HG03378 (cell line): ENCODE measurements around the gene TSPAN14.

Experiments
- ATAC-seq: cut with Tn5 transposase; IDR thresholded peaks from one replicate; pipeline ENCODE4 v1.9.1; 2021; ENCODE audit warnings: mild to moderate bottlenecking, moderate library complexity; ENCODE audit not compliant: unreplicated experiment

TSPAN14 gene

DNA sequence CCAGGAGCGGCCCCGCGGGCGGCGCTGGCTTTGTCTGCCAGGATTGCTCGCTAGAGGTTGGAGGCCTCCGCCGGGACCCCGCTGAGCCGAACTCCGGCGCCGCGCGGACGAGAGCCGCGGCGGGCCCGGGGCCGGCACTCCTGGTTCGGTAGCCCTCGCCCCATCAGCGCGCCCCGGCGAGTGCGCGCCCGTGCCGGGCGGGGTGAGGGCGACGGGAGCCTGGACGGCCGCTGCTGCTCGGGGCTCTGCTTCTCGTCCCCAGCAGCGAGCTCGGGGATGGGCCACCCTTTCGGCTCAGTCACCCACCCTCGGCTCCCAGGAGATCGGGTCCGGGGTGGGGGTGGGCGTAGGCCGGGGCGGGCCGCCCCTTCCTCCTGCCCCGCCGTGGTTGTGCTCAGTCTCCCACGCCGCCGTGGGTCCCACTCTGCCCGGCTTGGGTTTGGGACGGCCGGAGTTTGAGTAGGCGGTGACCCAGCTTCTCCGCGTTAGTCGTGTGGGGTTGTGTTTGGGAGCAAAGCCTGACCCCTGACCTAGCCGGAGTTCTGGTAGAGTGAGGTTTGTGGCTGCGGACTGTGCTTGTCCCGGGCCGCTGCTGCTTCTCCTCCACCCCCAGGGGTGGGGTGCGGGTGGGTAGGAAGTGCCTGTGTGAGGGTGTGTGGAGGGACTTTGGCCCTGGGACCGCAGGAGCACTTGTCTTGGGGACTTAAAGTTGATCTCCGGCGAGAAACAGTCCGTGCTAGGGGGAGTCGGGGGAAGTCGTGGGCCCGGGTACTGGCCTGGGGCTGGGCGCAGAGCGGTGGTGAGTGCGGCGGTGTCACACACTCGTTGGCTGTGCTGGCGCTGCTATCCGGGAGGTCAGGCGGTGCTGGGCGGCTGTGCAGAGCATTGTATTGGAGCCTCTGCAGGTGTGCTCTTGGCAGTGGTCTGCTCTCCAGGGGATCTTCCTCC is 677 bp downstream of the TSPAN14 start:
- peak; percentile 6 for ATAC-seq

DNA sequence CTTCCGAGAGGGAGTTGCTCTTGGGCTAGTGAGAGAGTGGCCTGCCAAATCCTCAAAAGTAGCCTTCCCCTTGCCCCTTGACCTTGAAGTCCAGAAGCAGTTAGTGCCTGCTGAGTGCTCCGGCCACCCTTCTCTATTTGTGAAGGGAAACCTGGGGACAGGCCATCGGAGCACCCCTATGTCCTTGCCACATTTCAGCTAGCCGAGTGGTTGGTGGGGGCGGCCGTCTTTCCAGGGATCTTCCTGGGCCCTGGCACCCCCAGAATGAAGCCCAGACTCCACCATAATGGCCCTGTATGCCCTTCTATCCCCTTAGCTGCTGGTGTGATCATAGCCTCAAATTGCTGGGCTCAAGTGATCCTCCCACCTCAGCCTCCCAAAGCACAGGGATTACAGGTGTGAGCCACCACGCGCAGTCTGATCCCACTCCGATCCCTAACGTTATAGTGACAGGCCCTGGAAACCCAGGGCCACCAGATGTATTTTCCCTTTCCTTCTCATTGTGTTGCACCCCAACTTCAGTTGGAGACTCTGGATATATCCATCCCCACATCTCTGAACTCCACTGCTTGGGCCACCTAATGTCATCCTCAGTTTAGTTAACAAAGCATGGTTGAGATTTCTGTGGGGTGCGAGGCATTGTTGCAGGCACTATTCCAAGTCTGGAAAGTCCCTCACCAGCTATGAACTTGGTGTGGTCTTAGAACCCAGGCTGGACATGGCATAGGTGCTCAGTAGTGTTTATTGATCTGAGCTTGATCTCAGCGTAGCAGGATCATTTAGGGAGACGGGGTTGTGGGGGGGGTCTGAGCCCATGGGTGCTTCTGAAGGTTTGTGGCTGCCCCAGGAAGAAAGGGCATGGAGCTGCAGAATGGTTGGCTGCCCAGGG is 1.6 kb downstream of the TSPAN14 start:
- no peak for ATAC-seq

DNA sequence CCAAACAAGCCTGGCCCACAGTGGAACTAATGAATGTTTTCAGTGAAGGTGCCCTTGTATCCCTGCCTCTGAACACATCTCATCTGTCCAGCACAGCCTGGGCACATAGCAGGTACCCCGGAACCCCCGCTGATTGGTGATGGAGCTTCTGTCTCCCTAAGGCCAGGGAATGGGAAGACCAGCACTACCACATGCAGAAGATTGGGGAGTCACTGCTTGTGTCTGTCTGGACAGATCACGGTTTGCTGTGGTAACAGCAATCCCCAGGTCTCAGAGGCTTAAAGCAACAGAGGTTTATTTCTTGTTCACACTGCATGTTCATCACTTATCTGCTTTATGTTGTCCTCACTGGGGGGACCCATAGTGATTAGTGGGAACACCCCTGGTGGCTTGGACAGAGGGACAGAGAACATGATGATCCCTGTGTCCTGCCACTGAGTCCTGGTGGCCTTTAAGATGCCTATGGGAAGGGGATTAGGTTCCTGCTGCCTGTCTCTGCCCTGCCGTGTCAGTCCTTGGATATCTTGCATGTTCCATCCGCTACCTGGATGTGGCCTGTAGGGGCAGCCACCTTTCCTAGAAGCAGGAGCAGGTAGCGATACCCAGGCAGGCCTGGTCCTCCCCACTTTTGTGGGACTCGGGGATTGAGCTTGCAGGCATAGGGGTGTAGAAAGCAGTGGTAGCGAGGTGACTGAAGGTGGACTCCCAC is 3.6 kb downstream of the TSPAN14 start:
- ATAC-seq = no peak

DNA sequence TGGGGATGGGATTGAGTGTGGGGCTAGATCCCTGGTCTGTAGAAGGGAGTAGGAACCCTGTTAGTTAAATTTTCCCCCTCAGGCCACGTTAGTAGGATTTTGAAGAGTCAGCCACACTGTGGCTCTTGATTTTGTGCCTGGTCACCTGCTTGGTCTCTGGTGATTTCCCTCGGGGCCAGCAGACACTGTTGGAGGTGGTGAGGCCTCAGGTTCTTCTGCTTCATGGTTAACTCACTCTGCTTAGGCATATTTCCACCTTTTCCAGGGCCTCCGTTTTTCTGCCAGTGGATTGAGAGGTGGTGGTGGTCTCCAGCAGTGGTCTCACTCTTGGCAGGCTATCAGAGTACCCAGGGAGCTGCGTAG is 4.1 kb downstream of the TSPAN14 start:
- ATAC-seq = no peak

DNA sequence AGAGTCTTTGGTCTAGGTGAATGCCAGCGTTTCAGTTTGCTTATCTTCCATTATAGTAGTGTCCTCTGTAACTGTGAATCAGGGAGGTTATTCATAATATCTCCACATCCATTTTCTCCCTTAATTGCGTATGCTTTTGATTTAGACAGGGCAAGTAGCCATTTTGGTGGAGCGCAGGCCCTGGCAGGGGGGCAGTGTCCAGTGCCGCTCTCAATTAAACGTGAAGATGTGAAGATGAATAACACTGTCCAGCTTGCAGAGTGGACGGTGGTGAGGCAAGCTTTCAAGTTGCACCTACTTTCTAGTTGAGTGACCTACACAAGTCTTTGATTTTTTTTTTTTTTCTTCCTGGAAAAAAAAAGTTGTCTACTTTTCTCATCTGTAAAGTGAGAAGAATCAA is 4.5 kb downstream of the TSPAN14 start:
- no peak for ATAC-seq

DNA sequence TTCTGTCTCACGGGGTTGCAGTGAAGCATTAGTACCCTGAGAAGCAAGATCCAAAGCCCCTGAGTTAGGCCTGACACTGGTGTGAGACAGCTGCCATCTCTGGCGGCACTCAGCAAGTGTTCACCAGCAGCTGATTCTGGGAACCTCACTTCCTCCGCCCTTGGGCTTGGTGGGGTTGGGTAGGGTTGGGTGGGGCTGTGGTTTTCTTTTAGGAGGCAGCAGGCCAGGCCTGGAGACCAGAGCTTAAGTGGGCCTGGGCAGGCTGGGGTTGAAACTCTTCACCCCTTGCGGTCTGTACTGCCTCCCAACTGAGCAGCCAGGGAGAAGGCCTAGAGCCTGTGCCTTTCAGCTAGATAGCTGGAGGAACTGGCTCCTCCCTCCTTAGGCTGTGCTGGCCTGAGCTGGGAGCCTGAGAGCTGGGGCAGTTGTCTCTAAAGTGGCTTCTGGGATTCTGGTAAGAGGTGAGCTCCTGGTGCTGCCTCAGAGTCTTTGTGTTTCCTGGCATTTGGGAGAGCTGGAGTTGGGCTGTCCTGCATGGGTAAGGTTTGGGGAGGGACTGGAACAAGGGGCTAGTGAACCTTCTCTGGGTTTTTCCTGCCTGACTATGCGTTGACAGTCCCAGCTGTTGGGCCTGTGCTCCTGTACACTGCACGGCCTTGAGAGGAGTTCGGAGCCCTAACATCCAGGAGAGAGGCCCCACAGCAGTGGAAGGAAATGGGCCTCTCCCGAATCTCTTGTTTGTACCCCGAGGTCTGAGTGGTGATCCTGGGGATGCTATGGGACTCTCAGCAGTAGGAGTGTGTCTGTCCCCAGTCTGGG is 5.1 kb downstream of the TSPAN14 start:
- ATAC-seq = peak; percentile 51

DNA sequence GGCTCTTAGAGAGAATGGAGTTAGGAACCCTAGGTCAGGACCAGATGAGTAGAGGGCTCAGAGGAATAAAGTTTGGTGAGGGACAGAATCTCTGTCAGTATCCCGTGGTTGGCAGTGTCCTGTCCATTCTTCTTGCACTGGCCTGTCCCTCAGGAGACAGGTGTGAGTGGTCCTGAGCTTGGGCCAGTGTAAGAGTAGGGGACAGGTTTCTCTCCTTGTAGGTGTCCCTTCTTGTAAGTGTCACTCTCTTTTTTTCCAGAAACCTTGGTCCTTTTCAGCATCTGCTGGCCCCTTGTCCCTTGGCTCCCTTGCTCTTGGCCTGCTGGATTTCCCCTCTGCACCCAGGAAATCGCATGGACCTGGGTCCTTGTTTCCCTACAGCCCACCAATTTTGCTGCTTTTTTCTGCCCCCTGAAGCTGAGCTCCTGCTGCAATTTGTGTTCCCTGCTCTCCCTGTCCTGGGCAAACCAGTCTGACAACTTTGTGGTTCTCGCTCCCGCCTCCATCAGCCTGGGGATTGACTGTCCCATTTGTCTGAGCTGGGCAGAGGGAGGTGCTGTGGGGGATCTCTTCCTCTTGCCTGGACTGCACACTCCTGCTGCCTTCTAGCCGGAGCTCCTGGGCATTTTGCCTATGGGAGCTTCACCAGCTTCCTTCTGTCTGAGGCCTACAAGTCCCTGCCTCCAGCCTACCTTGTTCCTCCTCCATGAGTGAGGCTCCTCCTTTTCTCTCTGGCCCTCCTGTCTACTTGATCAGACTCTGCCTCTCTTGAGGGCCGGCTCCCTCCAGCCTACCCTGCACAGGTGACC is 6.5 kb downstream of the TSPAN14 start:
- no peak for ATAC-seq

DNA sequence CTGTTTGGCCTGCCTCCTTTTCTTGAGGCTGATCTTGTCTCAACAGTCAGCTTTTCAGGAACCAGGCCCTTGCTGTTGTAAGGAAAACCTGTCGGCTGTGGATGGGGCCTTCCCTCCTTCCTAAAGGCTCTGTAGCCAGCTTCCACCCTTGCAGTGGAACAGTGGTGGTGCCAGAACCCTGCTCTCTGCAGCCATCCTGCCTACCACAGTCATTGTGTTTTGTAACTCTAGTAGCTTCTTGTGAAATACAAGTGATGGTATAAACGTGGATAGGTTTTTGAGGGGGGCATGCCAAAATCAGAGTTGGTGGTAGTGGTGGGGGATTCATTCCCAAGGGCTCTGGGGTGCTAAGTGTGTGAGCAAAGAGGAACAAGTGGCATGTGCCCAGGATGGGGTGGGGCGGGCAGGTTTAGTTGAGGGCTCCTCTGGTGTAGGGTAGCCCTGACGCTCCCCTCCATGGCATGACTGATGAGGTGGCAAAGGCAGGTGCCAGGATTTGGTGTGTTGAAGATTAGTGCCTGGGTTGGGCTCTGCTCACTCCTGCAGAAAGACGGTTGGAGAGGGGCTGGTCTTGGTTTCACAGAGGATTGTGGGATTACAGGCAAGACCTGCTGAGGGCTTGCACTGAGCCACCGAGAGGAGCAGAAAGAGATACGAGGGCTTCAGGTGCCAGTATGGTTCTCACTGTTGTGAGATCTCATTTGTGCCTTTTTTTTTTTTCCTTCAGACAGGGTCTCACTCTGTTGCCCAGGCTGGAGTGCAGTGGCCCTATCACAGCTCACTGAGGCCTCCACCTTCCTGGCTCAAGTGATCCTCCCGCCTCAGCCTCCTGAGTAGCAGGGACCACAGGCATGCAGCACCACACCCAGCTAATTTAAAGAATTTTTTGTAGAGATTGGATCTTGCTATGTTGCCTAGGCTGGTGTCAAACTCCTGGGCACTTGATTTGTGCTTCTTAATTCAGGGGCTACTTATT is 7.4 kb downstream of the TSPAN14 start:
- no peak for ATAC-seq

DNA sequence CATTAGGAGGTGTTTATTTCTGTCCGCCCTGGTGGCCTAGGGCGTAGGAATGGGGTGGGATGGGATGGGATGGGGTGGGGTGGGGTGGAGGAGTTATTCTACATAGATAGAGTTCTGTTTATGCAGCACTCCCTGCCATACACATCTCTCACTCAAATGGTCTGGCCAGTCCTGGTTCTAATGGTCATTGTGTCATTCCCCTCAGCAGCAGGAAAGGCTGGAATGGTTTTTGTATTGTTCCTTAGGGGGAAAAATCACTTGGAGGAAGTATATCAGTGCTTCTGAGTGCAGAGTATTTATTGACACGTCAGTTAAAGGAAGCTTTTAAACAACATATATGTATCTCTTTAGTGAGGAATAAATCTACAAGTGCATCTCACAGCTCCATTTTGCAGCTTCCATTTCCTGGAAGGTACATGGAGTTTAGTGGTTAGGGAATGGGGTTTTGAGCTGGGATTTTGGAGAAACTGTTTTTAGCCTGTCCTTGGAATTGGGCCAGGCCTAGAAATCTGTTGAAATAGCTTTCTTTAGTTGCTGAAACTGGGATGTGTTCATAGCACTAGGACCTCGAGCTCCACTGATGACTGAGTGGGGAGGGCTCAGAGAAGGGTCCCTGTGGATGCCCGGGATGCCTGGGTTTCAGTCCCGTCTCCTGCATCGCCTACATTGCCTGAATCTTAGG is 8.3 kb downstream of the TSPAN14 start:
- no peak for ATAC-seq

DNA sequence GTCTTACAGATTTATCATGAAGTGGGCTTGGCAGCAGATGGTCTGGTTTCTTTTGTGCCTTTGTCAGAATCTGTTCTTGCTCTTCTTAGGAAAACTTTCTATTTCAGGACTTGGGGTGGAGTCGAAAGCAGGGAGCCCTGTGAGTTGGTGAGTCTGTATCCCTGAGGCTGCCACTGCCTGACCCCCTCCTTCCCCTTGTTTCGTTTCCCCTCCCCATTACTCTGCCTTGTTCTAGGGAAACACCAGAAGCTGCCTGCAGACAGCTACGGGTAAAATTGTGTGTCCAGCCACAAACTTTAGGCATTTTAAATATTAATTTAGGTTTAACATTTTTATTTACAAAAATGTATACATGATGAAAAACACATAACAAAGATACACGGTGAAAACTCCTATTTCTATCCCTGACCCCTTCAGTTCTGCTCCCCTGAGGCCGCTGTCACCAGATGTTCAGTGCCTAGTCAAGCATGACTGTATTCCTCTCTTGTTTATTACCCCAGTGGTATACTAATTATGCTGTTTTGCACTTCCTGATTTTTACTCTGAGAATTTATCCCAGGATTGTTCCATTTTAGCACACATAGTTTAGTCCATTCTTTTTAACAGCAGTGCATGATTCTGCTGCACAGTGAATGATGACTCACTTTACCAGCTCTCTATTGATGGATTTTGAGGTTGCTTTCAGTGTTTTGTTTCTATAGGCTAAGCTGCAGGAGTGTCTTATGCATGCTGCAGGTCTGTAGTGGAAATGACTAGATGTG is 9.1 kb downstream of the TSPAN14 start:
- peak; percentile 44 for ATAC-seq

DNA sequence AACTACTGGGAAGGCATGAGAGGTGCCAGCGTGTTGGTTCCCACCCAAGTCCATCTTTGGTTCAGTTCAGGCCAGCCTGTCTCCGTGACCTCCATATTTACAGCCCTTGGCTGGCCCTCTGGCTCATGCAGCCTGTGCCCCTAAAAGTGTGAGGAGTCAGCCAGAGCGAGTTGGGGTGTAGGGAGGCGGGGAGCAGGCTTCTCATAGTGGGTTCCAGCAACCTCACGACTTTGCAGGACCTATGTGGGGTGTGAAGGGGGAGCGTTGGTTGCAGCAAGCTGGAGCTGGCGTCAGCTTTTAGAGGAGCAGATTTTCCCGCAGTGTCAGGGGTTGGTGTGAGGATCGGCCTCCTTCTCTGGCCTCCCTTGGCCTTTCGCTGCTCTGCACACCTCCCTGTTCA is 9.8 kb downstream of the TSPAN14 start:
- ATAC-seq = no peak

DNA sequence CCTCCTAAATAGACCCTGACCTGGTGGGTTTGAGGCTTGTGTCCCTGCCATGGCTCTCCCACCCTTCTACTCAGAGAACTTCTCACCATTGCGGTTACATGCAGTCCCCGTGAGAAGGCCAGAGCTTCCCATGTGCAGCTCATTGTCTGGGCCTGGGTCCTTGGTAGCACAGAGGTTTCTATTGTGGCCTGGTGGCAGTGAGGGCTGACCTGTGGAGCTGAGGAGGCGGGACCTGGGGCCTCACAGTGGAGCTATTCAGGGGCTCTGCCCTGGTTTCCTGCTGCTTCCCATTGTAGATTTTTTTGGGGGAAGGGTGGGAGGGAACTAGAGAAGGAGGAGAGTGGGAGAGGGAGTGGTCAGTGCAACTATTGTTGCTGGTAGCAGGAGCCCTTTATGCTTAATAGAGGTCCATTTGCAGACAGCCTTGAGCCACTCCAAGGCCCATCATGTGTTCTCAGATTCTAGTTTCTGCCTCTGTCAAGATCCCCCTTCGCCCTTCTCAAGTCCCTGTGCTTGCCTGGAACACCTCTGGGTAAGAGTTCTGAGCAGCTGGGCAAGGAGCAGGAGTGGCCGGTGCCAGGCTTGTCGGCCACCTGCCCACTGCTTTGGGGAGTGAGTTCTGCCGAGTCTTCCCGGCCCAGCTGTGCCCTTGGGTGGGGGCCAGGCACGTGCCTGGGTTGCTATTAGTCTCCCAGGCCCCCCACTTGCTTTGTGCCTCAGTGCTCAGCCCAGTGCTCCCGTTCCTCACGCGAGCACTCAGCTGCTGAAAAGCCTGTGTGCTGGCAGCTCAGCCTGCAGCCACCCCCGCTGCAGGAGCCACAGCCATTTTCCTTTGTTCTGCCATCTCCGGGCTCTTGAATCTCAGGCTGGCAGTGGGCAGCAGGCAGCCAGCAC is 10.7 kb downstream of the TSPAN14 start:
- ATAC-seq = no peak

DNA sequence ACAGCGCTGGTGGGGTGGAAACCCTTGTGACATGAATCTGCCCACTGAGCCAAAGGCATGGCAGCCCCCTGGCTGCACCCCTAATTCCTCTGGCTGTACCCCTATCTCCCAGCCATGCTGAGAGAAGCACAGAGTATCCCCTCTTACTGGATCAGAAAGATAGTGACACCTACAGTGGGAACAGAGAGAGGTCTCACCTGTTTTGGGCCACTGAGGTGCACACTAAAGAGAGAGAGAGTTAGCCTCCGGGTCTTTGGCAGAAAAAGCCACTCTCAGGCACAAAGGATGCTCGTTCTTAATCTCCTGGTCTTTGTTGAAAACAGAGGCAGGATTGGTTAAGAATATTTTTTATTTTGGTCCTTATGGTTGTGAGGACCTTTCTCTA is 11.3 kb downstream of the TSPAN14 start:
- ATAC-seq = no peak

DNA sequence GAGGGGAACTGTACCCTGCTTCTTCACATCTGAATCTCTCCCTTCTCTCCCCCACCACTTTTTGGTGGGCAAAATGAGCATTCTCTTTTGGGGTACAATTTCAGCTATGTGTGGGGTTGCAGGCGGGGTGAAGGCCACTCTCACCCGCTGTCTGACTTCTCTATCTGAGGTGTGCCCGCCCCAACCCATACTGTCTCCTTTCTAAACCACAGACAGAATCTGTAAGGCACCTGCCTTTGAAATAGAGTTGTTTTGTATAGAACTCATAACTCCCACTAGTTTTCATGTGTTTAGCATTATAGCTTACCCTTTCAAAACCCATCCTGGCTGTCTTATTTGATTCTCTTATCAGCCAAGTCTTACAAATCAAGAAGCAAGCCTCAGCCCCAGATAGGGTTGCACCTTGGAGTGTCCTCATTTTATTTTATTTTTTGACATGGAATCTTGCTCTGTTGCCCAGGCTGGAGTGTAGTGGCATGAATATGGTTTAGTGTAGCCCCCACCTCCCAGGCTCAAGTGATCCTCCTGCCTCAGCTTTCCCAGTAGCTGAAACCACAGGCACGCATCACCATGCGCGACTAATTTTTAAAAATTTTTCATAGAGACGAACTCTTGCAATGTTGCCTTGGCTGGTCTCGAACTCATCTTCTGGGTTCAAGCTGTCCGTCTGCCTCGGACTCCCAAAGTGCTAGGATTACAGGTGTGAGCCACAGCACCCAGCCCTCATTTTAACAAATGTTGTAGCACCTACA is 11.9 kb downstream of the TSPAN14 start:
- ATAC-seq = no peak

DNA sequence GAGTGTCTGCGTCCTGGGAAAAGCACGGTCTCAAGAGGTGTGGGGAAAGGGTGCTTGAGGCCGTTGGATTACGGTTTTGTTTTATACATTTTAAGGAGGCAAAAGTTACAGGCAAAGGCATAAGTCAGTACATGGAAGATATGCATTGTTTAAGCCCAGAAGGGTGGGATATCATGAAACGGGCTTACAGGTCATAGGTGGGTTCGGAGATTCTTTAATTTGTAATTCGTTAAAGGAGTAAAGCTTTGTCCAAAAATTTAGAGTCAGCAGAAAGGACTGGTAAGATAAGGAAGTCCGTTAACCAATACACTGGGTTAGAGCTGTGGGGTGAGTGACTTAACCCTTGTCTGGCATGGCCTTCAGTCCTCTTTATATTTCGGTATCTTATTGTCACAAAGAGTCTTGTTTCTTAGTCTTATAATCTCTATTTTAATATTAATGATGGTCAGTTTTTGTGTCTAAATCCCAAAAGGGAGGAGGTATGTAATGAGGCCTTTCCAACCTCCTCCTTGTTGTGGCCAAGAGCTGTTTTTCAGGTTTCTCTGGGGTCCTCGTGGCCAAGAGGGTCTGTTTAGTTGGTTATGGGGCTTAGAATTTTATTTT is 12.7 kb downstream of the TSPAN14 start:
- ATAC-seq = no peak
